HG03565 (cell line): ENCODE measurements around the gene CREB5.

Source experiments
- ATAC-seq: cut with Tn5 transposase; IDR thresholded peaks from one replicate; pipeline ENCODE4 v1.9.1; 2021; ENCODE audit warnings: mild to moderate bottlenecking, moderate library complexity; ENCODE audit not compliant: unreplicated experiment

CREB5 gene

DNA sequence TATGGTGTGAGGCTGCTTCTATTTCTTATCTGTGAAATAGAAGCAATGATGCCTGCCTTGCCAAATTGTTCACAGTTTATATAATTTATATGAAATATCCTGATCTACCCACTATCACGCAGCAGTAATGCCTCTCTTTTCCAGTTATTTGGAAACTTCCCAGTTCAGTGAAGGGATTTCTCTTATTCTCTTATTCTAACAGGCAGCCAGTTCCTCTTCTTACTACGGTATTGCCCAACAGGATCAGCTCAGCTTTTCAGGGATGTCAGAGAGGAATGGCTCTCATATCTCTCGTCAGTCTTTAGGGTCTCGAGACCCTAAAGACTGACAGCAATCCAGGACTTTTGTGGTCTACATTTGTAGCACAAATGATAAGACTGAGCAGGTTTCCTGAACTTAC, 215.6 kb downstream of the CREB5 start:
- ATAC-seq = no peak

DNA sequence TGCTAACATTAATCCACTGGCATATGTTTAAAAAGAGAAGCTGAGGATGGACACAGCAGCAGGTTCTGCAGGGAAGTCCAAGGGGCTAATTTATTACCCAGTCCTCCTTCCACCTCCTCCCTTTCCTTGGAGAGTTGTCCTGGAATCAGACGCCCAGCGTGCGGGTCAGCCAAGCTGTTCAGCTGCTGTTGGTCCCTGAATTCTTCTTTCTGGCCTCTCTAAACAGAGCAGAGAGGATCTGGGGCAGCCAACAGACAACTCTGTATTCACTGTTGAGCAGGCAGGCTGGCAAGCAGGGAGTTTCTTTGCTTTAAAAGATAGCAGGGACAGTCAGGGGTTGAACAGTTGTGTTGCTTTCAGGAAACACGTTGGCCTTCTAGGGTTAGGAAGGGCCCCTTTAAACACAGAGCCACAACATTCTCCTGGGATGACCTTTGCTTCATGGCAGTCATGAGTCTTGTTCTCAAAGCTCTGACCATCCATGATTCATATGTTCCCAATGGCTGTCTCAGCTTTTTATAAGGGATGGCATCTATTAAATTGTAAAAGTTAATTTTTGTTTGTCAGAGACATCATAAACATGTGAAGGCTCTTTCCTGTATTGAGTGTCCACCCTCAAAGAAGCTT, 217.0 kb downstream of the CREB5 start:
- ATAC-seq = no peak

- no peak for ATAC-seq
These were observed 218.0 kb downstream of the CREB5 start for GRCh38 chr7:28630350-28630749.

DNA sequence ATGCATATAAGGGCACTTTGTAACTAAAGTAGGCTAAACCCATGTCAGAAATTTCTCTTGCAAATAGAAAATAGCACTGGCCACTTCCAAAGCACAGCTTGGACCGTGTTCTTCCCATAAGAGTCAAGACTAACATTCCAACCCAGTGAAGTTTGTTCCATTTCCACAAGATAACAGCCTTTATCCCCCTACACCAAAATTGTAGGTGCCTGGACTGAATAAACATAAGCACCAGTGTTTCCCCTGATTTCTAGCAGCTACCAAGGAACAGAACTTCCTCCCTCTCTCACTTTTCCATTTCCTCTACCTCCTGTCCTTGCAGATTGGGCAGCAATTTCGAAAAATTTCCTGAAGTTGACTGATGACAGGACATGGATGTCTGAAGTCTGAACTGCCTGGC, 219.7 kb downstream of the CREB5 start:
- no peak for ATAC-seq

- ATAC-seq = no peak
These were observed 226.6 kb downstream of the CREB5 start for GRCh38 chr7:28638914-28639313.

GRCh38 chr7:28640001-28640400, 227.7 kb downstream of the CREB5 start:
- no peak for ATAC-seq

GRCh38 chr7:28641752-28642545, 229.6 kb downstream of the CREB5 start:
- ATAC-seq = no peak

GRCh38 chr7:28643188-28643569, 230.9 kb downstream of the CREB5 start:
- ATAC-seq = no peak

DNA sequence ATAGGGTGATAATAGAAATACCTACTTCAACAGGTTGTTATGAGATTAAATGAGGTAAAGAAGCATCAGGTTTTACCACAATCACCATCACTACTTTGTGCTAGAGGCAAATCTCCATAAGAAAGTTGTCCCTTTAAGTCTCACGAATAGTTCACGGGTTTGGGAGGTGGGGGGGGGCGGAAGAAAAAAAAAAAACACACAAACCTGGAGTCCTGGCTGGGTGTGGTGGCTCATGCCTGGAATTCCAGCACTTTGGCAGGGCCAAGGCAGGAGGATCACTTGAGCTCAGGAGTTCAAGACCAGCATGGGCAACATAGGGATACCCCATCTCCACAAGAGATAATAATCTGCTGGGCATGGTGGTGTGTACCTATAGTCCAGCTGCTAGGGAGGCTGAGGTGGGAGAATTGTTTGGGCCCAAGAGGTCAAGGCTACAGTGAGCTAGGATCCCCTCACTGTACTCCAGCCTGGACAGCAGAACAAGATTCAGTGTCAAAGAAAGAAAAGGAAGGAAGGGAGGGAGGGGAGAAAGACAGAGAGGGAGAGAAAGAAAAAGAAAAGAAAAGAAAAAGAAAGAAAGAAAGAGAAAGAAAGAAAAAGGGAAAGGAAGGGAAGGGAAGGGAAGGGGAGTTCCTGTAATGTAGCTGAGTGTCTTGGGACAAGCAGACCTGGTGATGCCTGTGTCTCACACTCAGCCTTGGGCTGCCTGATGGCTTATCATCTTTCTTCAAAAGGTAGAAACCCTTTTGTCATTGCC, 231.4 kb downstream of the CREB5 start:
- no peak for ATAC-seq

DNA sequence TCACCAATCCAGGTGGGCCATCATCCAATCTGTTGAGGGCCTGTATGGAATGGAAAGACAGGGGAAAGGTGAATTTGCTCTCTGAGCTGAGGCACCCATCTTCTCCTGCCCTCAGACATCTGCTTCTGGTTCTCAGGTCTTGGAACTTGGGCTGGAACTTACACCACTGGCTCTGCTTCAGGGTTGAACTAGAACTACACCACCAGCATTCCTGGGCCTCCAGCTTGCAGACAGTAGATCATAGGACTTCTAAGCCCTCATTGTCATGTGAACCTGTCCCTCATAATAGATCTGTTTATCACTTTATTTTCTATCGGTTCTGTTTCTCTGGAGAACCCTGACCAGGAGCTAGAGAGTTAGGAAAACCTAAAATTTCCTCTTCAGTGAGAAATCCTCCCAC, 233.5 kb downstream of the CREB5 start:
- ATAC-seq = no peak

GRCh38 chr7:28646376-28647075, 234.2 kb downstream of the CREB5 start:
- no peak for ATAC-seq

GRCh38 chr7:28647076-28647421, 234.7 kb downstream of the CREB5 start:
- no peak for ATAC-seq

- no peak for ATAC-seq
These were observed 236.9 kb downstream of the CREB5 start for GRCh38 chr7:28649189-28649588.

GRCh38 chr7:28649811-28650210, 237.5 kb downstream of the CREB5 start:
- no peak for ATAC-seq

GRCh38 chr7:28654110-28654509, 241.8 kb downstream of the CREB5 start:
- no peak for ATAC-seq

- no peak for ATAC-seq
These were observed 244.2 kb downstream of the CREB5 start for GRCh38 chr7:28656529-28656928.

DNA sequence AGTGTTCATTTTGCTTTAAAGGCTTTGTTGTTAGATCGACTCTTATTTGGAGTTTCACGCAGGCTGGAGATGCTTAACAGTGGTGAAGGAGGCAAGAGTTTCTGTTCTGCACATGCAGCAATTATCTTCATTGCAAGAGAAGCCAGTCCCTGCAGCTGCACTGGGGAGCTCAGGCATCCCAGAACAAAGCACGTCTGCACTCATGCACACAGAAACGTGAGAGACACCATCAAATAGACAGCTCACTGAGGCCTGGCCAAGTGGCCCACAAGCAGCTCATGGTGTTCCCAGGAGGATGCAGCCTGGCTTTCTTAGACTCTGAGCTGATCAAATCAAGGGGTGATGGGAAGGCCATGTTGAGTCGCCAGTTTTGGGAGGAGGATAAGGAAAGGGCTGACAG, 246.1 kb downstream of the CREB5 start:
- ATAC-seq = no peak

DNA sequence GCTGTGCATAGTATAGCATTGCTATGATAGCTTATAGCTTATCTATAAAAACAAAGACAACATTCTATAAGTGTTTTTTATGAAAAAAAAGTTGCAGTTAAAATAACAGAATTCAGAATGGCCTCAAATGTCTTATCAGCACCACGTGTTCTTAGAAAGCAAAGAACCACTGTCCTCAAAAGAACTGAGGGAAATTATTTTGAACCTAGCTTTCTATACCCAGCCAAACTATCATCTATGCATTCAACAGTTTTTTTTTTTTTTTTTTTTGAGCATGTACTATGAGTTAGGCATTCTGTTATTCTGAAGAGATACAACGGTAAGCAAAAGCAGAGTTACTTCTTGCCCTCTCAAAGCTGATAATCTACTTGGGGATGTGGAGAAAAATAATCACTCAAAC, 247.8 kb downstream of the CREB5 start:
- ATAC-seq = no peak

GRCh38 chr7:28661826-28662595, 249.7 kb downstream of the CREB5 start:
- peak; percentile 80 for ATAC-seq

- no peak for ATAC-seq
These were observed 253.8 kb downstream of the CREB5 start for GRCh38 chr7:28666154-28666553.

DNA sequence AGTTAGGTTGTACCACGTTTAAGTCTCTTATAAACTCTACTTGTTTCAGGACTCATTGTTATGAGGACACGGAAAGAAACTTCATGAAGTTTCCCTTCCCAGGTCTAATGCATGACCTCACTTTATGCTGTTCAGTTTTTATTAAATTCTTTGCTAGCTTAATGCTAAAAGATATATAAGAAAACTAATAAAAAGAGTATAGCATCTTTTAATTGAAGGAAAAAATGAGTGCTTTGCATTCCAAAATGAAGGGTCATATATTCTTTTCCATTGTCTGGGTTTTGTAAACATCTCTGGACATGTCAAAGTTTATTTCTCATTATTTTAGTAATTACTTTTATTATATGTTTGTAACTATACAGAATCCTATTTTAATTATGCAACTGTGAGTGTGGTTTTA, 255.8 kb downstream of the CREB5 start:
- no peak for ATAC-seq
